Neutrophil (primary cell): ENCODE results near the gene MRPL45.
"Not testable (repeated sequence)": the region's sequence is repeated elsewhere in the genome, so short reads cannot be mapped to it uniquely, and the experiment has no call there.

ENCODE experiments used
- H3K27ac ChIP-seq: fragments of 200-600 bp; sonication (generic); 2 replicates; pipeline ENCODE4 v1.5.1; 2016; ENCODE audit warnings: mild to moderate bottlenecking, moderate library complexity
- H3K27me3 ChIP-seq: fragments of 200-600 bp; sonication (generic); 2 replicates; pipeline ENCODE4 v1.6.0; 2016; ENCODE audit warnings: mild to moderate bottlenecking
- H3K36me3 ChIP-seq: fragments of 200-600 bp; sonication (generic); 2 replicates; pipeline ENCODE4 v1.5.1; 2017
- H3K4me1 ChIP-seq, 2 experiments: fragments of 200-600 bp in 1 of 2; sonication (generic) in 1 of 2; 1 replicate in 1 of 2; 2 replicates in 1 of 2; pipeline versions ENCODE4 v1.5.1 to v1.6.1; 2013 to 2016; ENCODE audit warnings: low read depth in 1 of 2, low read length in 1 of 2, mild to moderate bottlenecking in 1 of 2, moderate library complexity in 1 of 2; ENCODE audit not compliant: control insufficient read depth in 1 of 2, insufficient read depth in 1 of 2
- H3K4me3 ChIP-seq, 2 experiments: fragments of 200-600 bp in 1 of 2; sonication (generic) in 1 of 2; 1 replicate in 1 of 2; 2 replicates in 1 of 2; pipeline ENCODE4 v1.5.1; 2013 to 2016; ENCODE audit warnings: low read depth in 1 of 2, low read length in 1 of 2, mild to moderate bottlenecking in 1 of 2, moderate library complexity in 1 of 2
- H3K9me3 ChIP-seq: fragments of 200-600 bp; sonication (generic); 2 replicates; pipeline ENCODE4 v1.5.1; 2016

MRPL45 gene

GRCh38 chr17:38296834-38297517, at the start of gene MRPL45:
MRPL45 (plus strand) TSS chr17:38297168; CDS start chr17:38297184, 16 bp downstream.
- H3K4me1 ChIP-seq, H3K36me3 ChIP-seq, H3K27me3 ChIP-seq, H3K9me3 ChIP-seq: not testable (repeated sequence)
- Histone ChIP-seq H3K27ac (peak within 1 kb of the TSS; percentile 68), H3K4me3 (peak within 1 kb of the TSS; percentile 64 to 66)

GRCh38 chr17:38253191-38253590, 43.8 kb upstream of the MRPL45 start:
- peaks cover 9 to 16% of the 10 kb centered on the region in 2 experiments for H3K4me1 ChIP-seq
- H3K27ac ChIP-seq, H3K36me3 ChIP-seq, H3K27me3 ChIP-seq, H3K4me3 ChIP-seq, H3K9me3 ChIP-seq: not testable (repeated sequence)

- H3K4me3 ChIP-seq, H3K27me3 ChIP-seq, H3K9me3 ChIP-seq, H3K27ac ChIP-seq, H3K36me3 ChIP-seq: not testable (repeated sequence)
- peaks cover 9 to 16% of the 10 kb centered on the region in 2 experiments for H3K4me1 ChIP-seq
These were observed 42.6 kb upstream of the MRPL45 start for GRCh38 chr17:38254357-38254756.

DNA sequence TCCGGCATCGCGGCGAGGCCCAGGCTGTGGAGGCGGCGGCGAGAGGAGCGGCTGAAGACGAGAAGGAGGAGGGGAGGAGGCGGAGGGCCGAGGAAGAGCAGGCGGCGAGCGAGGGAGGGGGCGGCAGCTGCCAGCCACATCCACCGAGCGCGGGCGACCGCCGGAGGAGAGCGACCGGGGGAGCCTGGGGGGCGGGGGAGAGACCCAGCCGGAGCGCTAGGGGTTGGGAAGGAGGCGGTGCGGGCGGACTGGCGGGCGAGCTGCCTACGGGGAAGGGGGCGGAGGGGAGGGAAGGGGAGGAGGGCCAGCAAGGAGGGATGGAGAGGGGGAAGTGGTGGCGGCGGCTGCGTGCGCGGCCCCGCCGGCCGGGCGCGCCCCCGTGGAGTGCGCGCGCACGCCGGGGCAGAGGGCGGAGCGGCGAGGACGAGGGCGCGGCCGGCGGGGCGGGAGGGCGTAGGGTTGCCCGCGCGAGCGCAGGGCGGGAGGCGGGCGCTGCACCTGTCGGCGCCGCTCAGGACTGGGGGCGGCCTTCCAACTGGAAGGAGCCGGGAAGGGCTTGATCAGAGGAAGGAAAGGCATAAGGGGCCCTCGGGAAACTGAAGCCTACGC, 39.9 kb upstream of the MRPL45 start:
- H3K36me3 ChIP-seq, H3K9me3 ChIP-seq, H3K27me3 ChIP-seq: not testable (repeated sequence)
- Histone ChIP-seq H3K4me1 (peaks cover 9 to 16% of the 10 kb centered on the region in 2 experiments), H3K27ac (peak overlapping the region; percentile 84), H3K4me3 (peak overlapping the region; percentile 59 to 60)

DNA sequence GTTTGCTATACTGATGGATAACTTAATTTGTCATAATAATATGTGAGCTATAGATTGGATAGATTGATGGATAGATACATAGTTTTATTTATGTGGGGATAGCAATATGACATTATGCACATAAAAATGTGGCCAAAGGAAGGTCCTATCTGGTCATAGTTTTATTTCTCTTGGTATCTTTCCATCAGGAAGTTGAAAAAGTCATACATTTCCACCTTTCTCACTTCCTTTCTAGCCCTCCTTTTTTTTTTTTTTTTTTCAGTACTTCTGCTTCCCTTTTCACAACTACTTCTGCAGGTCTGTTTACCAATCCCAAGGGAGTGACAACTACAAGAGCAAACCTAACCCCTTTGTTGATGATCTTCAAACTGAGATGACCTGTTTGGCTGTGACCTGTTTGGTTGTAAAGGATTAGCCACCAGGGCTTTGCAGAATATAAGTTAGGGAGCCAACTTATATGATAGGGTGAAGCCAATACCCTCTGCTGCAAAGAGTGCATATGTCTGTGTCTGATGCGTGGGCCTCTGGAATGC, 30.9 kb upstream of the MRPL45 start:
- not testable (repeated sequence) for H3K27me3 ChIP-seq, H3K36me3 ChIP-seq, H3K4me3 ChIP-seq, H3K9me3 ChIP-seq
- Histone ChIP-seq H3K4me1 (peaks cover 11 to 18% of the 10 kb centered on the region in 2 experiments), H3K27ac (peak overlapping the region; percentile 72)

GRCh38 chr17:38266571-38266970, 30.4 kb upstream of the MRPL45 start:
- not testable (repeated sequence) for H3K27me3 ChIP-seq

DNA sequence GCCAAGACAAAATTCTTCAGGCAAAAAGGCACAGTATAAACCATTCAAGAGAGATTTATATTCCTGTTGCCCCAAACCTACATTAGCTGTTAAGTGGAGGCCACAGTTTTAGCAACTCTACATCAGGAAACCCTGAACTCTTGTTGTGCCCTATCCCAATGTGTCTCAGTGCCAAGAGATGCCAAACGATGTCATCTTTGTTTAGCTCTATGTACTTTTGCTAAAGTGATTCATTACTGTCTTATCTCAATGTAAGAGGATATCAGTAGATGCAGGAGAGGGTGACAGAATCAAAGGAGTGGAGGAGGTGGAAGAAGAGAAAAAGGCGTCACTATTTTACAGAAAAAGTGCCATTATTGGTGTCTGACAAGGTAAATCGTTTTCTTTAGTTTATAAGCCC, 28.8 kb upstream of the MRPL45 start:
- not testable (repeated sequence) for H3K4me3 ChIP-seq, H3K27ac ChIP-seq, H3K27me3 ChIP-seq, H3K9me3 ChIP-seq, H3K36me3 ChIP-seq
- peaks cover 11 to 18% of the 10 kb centered on the region in 2 experiments for H3K4me1 ChIP-seq

More at GRCh38 chr17:38266571-38266970, 30.4 kb upstream of the MRPL45 start:
- peak overlapping the region; percentile 72 for H3K27ac ChIP-seq
- H3K4me1 ChIP-seq = peaks cover 11 to 18% of the 10 kb centered on the region in 2 experiments
- H3K4me3 ChIP-seq, H3K9me3 ChIP-seq, H3K36me3 ChIP-seq: not testable (repeated sequence)

GRCh38 chr17:38269045-38269444, 27.9 kb upstream of the MRPL45 start:
- H3K36me3 ChIP-seq, H3K27me3 ChIP-seq, H3K27ac ChIP-seq, H3K4me3 ChIP-seq, H3K9me3 ChIP-seq: not testable (repeated sequence)
- peaks cover 11 to 18% of the 10 kb centered on the region in 2 experiments for H3K4me1 ChIP-seq

GRCh38 chr17:38269552-38269951, 27.4 kb upstream of the MRPL45 start:
- H3K27me3 ChIP-seq = not testable (repeated sequence)

GRCh38 chr17:38285994-38286393, 11.0 kb upstream of the MRPL45 start:
- not testable (repeated sequence) for H3K9me3 ChIP-seq, H3K27ac ChIP-seq, H3K27me3 ChIP-seq, H3K4me3 ChIP-seq, H3K36me3 ChIP-seq
- H3K4me1 ChIP-seq = peaks cover 15 to 26% of the 10 kb centered on the region in 2 experiments

More at GRCh38 chr17:38269552-38269951, 27.4 kb upstream of the MRPL45 start:
- not testable (repeated sequence) for H3K36me3 ChIP-seq, H3K9me3 ChIP-seq, H3K4me3 ChIP-seq, H3K27ac ChIP-seq
- H3K4me1 ChIP-seq = peaks cover 11 to 18% of the 10 kb centered on the region in 2 experiments

- H3K36me3 ChIP-seq, H3K9me3 ChIP-seq, H3K4me3 ChIP-seq, H3K27me3 ChIP-seq: not testable (repeated sequence)
- H3K4me1 ChIP-seq = peaks cover 15 to 21% of the 10 kb centered on the region in 2 experiments
- peak overlapping the region; percentile 65 for H3K27ac ChIP-seq
These were observed 10.4 kb upstream of the MRPL45 start for GRCh38 chr17:38286501-38287091.

DNA sequence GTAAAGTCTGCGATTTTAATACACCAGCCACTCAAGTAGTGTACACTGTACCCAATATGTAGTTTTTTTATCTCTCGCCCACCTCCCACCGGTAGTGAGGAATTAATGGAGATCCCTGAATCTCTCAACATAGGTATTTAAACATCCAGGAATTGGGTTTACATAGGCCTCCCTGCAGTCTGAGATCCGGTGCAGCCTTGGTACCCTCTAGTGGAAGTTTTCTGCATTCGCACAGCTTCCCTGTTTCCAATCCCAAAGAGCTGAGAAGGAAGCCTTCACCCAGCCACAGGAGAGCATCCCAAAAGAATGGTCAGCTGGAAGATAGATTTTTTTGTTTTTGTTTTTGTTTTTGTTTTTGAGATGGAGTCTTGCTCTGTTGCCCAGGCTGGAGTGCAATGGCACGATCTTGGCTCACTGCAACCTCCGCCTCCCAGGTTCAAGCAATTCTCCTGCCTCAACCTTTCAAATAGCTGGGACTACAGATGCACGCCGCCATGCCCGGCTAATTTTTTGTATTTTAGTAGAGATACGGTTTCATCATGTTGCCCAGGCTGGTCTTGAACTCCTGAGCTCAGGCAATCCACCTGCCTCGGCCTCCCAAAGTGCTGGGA, 8.6 kb upstream of the MRPL45 start:
- not testable (repeated sequence) for H3K9me3 ChIP-seq, H3K4me3 ChIP-seq, H3K36me3 ChIP-seq, H3K4me1 ChIP-seq, H3K27me3 ChIP-seq, H3K27ac ChIP-seq

- not testable (repeated sequence) for H3K9me3 ChIP-seq, H3K27ac ChIP-seq, H3K4me3 ChIP-seq, H3K36me3 ChIP-seq, H3K27me3 ChIP-seq, H3K4me1 ChIP-seq
These were observed 7.2 kb upstream of the MRPL45 start for GRCh38 chr17:38289760-38290159.
